Transverse colon (tissue), 4 donors: ENCODE data around the gene DDTL.

Source experiments
- EP300 ChIP-seq: sonication (generic); formaldehyde crosslinking; IDR thresholded peaks from one replicate; pipeline ENCODE4 v1.6.1; 2017; ENCODE audit warnings: antibody characterized with exemption, low read depth
- POLR2A ChIP-seq: fragments of 450-650 bp; IDR thresholded peaks from one replicate; pipeline ENCODE4 v1.6.1; 2016; ENCODE audit warnings: antibody characterized with exemption, mild to moderate bottlenecking, moderate library complexity
- POLR2AphosphoS5 ChIP-seq, 3 donors: sonication (generic); formaldehyde crosslinking; IDR thresholded peaks; one replicate each; pipeline ENCODE4 v1.6.1; 2016; ENCODE audit warnings: antibody characterized with exemption in 3 of 3
- TF ChIP-seq, protein P1 (sequence below), 5 experiments: fragments of 200-600 bp in 3 of 5; fragments of 450-650 bp in 2 of 5; sonication (generic) in 3 of 5; IDR thresholded peaks; 1 replicate in 2 of 5; 2 replicates in 3 of 5; pipeline ENCODE4 v1.5.1; 2016 to 2017; ENCODE audit warnings: antibody characterized with exemption in 5 of 5, inconsistent platforms in 3 of 5, mild to moderate bottlenecking in 2 of 5, moderate library complexity in 1 of 5

DNA sequence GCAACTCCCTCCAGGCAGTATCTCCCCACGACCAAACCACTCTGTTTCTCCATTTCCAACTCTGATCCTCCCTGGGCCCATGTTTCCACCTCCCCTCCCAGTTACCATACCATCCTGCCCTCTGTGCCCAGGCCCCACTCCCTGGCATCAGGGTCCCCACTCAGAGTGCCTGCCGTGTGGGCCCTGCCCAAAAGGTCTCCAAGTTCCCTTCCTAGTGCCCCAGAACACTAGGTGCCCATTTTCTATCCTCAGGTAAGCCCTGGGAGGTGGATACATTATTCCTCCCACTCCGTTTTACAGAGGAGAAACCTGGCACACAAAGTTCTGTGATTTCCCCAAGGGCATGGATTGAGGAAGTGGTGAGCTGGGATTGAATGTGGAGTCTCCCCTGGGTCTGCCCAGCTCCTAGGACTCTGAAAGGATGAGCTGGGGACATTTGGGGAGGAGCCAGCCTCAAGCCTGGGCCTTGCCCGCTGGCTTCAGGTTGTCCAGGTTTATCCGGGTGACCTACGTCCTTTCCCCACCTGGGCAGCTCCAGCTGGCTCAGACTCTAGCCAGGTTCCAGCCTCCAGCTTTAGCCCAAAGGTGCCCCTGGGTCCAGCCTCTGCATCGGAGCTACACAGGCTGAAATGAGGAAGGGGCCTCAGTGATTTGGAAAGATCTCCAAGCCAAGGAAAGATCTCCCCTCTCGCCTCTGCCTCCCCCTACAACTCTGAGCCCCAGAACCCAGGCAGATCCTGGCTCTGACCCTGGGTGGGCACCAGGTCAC, 40.7 kb downstream of the DDTL start:
- TF ChIP-seq POLR2A (no peak), POLR2AphosphoS5 (IDR thresholded peaks at IDR 0.05) (no peak), EP300 (no peak)
- TF ChIP-seq, protein P1, sequence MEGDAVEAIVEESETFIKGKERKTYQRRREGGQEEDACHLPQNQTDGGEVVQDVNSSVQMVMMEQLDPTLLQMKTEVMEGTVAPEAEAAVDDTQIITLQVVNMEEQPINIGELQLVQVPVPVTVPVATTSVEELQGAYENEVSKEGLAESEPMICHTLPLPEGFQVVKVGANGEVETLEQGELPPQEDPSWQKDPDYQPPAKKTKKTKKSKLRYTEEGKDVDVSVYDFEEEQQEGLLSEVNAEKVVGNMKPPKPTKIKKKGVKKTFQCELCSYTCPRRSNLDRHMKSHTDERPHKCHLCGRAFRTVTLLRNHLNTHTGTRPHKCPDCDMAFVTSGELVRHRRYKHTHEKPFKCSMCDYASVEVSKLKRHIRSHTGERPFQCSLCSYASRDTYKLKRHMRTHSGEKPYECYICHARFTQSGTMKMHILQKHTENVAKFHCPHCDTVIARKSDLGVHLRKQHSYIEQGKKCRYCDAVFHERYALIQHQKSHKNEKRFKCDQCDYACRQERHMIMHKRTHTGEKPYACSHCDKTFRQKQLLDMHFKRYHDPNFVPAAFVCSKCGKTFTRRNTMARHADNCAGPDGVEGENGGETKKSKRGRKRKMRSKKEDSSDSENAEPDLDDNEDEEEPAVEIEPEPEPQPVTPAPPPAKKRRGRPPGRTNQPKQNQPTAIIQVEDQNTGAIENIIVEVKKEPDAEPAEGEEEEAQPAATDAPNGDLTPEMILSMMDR (IDR thresholded peaks at IDR 0.05) = no peak
